ENCODE data around the gene PLCB1.

DNA sequence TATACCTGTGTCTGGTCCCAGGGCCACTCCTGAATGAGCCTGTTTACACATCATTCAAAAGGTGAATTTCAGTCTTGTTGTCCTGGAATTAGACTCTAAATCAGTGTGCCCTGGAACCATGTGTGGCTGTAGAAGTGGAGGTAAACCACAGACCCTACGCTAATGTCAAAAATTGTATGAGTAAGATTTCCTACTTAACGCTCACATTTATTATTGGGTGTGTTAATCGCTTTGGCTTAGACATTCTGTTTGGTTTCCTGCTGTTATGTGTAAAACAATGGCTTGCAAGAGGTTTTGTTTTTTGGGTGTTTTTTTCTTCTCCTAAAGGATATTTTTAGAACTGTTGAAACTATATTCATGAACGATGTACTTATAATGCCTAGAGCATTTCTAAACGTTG is 19.3 kb downstream of the PLCB1 start:
- TF ChIP-seq POLR2AphosphoS5 (IDR thresholded peaks at IDR 0.05; ENCODE audit: borderline replicate concordance, low read depth, low read length): no peak
- no peak for TF ChIP-seq EZH2 (IDR thresholded peaks at IDR 0.05)
- no peak for TF ChIP-seq FOXP2 (optimal IDR thresholded peaks at IDR 0.05; ENCODE audit: control extremely low read depth, extremely low read length, insufficient read depth)

All from SK-N-MC (cell line).